SK-N-MC (cell line): Measurements from ENCODE around the gene ZNG1B.
"Not testable (repeated sequence)": the region's sequence is repeated elsewhere in the genome, so short reads cannot be mapped to it uniquely, and the experiment has no call there.

Experiments
- EZH2 ChIP-seq: fragments of 200-600 bp; sonication (generic); IDR thresholded peaks from one replicate; pipeline ENCODE4 v1.6.1; 2017; ENCODE audit warnings: antibody characterized with exemption
- FOXP2 ChIP-seq: optimal IDR thresholded peaks from 2 replicates; pipeline ENCODE3; 2011; ENCODE audit warnings: mild to moderate bottlenecking, moderate library complexity; ENCODE audit not compliant: insufficient read depth; ENCODE audit errors: extremely low read length, control extremely low read depth
- POLR2AphosphoS5 ChIP-seq: IDR thresholded peaks from 2 replicates; pipeline ENCODE4 v1.6.1; 2012; ENCODE audit warnings: mild to moderate bottlenecking, low read depth, low read length, borderline replicate concordance

DNA sequence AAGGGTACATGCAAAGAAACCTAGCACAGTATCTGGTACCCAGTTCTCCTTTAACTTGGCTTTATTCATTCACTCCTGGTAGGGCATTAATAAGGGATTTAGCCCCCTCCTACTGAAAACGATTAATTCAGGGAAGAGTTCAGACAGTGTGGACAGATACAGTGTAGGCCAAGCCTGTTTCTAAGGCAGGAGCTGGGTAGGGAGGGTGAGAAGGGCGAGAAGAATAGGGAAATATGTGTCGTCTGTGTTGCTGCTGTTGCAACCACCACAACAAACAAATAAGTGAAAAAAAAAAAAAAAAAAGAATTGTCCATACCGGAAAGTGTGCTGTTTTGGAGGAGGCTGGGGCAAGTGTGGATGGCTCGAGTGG, 103.3 kb downstream of the ZNG1B start:
- TF ChIP-seq POLR2AphosphoS5, EZH2, FOXP2: not testable (repeated sequence)
